Upper lobe of left lung (tissue), 6 donors: Measurements from ENCODE around the gene UXT. TPM values are rescaled to one million over a fixed set of nuclear protein-coding genes. Genes with fewer than 3 reads are reported as not detected.

Experiments
- ATAC-seq, 2 donors: fragments of 200-7000 bp; cut with Tn5 transposase; one replicate each; pipeline ENCODE4 v1.9.1; 2022; ENCODE audit warnings: mild to moderate bottlenecking in 2 of 2, moderate library complexity in 2 of 2; ENCODE audit not compliant: low FRiP score in 2 of 2
- DNase-seq, 2 donors: peaks; one replicate each; pipeline ENCODE4 v3.0.0-alpha.2; 2019 to 2020
- H3K27ac ChIP-seq, 4 donors: fragments of 200-600 bp; sonication (generic); one replicate each; pipeline ENCODE4 v1.5.1; 2016 to 2019
- H3K27me3 ChIP-seq, 4 donors: fragments of 200-600 bp; sonication (generic); one replicate each; pipeline ENCODE4 v1.5.1; 2017 to 2019
- H3K36me3 ChIP-seq, 4 donors: fragments of 200-600 bp; sonication (generic); one replicate each; pipeline ENCODE4 v1.5.1; 2016 to 2019
- H3K4me1 ChIP-seq, 4 donors: fragments of 200-600 bp; sonication (generic); one replicate each; pipeline ENCODE4 v1.5.1; 2018 to 2019
- H3K4me3 ChIP-seq, 4 donors: fragments of 200-600 bp; sonication (generic); one replicate each; pipeline ENCODE4 v1.5.1; 2017 to 2019; ENCODE audit warnings: mild to moderate bottlenecking in 2 of 4, moderate library complexity in 1 of 4
- H3K9me3 ChIP-seq, 4 donors: fragments of 200-600 bp; sonication (generic); one replicate each; pipeline ENCODE4 v1.5.1; 2018 to 2019
- EP300 ChIP-seq, 4 donors: sonication (generic); formaldehyde crosslinking; IDR thresholded peaks; one replicate each; pipeline ENCODE4 v1.5.1; 2017; ENCODE audit warnings: antibody characterized with exemption in 4 of 4, control low read depth in 2 of 4
- POLR2A ChIP-seq, 4 donors: fragments of 450-650 bp; IDR thresholded peaks; one replicate each; pipeline ENCODE4 v1.5.1; 2016 to 2017; ENCODE audit warnings: antibody characterized with exemption in 4 of 4, mild to moderate bottlenecking in 2 of 4
- POLR2AphosphoS5 ChIP-seq, 2 donors: sonication (generic); formaldehyde crosslinking; IDR thresholded peaks; one replicate each; pipeline ENCODE4 v1.5.1; 2017; ENCODE audit warnings: antibody characterized with exemption in 2 of 2
- WGBS, 2 donors: methylation state at CpG; one replicate each; pipeline ENCODE4 v1.1.5; 2017 to 2018; 5-methylcytosine and 5-hydroxymethylcytosine counted together
- total RNA-seq, 6 donors: library from RNA; depleted of rRNA in 4 of 6; stranded (reverse); fragments of >200 nt in 4 of 6; gene quantifications; one replicate each; pipeline versions ENCODE4 v1.1.0 to v1.2.1, GENCODE V29; 2016 to 2021
- TF ChIP-seq, protein P1 (sequence below), 6 experiments: fragments of 450-650 bp in 4 of 6; fragments of 200-600 bp in 2 of 6; sonication (generic) in 2 of 6; IDR thresholded peaks; one replicate each; pipeline ENCODE4 v1.5.1; 2016 to 2019; ENCODE audit warnings: antibody characterized with exemption in 6 of 6
- donor health status: DM: no; HTN: no; CAD: no; lungs with moderate emphysema.
- donor health status: DM: no; HTN: yes; CAD: no; lungs with severe emphysema.

Gene UXT
- total RNA-seq, 6 donors from 2014 or later, result 23.0 to 90.6 (median 75.2) TPM

DNA sequence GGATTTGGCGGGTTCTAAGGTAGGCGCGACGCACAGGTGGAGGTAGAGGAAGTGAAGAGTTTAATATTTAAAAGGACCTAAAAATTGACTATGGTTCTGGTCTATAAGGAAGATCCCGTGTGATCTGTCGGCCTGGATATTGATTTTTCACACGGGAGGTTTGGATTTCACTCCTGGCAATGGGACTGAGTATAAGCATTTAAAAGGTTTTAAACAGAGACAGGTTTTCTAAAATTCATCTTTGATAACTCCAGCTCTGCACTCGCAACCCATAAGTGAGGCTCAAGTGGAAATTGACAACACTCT lies 394 bp upstream of the UXT start:
- WGBS, 2 donors, result 19 to 48% methylated on average over 8 of the region's 8 CpGs
- H3K4me1 ChIP-seq, result no peaks in the 10 kb centered on the region
- H3K27me3 ChIP-seq, result no peaks in the 10 kb centered on the region
- TF ChIP-seq POLR2AphosphoS5 (IDR thresholded peaks at IDR 0.05) (no peak), POLR2A (IDR thresholded peaks at IDR 0.05) (no peak), EP300 (IDR thresholded peaks at IDR 0.05) (no peak)
- TF ChIP-seq, protein P1, sequence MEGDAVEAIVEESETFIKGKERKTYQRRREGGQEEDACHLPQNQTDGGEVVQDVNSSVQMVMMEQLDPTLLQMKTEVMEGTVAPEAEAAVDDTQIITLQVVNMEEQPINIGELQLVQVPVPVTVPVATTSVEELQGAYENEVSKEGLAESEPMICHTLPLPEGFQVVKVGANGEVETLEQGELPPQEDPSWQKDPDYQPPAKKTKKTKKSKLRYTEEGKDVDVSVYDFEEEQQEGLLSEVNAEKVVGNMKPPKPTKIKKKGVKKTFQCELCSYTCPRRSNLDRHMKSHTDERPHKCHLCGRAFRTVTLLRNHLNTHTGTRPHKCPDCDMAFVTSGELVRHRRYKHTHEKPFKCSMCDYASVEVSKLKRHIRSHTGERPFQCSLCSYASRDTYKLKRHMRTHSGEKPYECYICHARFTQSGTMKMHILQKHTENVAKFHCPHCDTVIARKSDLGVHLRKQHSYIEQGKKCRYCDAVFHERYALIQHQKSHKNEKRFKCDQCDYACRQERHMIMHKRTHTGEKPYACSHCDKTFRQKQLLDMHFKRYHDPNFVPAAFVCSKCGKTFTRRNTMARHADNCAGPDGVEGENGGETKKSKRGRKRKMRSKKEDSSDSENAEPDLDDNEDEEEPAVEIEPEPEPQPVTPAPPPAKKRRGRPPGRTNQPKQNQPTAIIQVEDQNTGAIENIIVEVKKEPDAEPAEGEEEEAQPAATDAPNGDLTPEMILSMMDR (IDR thresholded peaks at IDR 0.05), result no peak
- peak overlapping the region; percentile 92 to 99 (median 96) for H3K27ac ChIP-seq
- H3K9me3 ChIP-seq, result no peaks in the 10 kb centered on the region
- no peak for DNase-seq
- H3K4me3 ChIP-seq, result peak overlapping the region in 3 of 4 donors; percentile 58 to 62 (median 59)
- ATAC-seq, result no peak
- peaks cover 0 to 28% (median 6%) of the 10 kb centered on the region in 4 donors for H3K36me3 ChIP-seq

DNA sequence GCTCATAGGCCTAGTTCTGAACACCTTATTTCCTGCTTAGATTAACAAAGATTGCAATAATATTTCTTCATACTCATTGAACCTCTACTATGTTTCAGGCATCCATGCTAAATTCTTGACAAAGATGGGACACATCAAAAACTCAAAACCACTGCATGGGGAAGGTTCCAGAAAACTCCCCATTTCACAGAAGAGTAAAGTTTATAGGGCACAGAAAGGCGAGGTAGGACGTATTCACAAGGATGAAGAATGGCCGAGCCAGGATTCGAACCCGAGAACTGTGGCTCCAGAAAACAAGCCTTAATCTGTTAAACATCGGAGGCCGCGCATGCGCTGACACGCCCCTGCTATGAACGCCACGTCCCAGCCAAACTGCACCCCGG lies 688 bp downstream of the UXT start:
- WGBS, 2 donors, result 0 to 53% methylated on average over 2 to 13 of the region's 13 CpGs
- peaks cover 0 to 30% (median 6%) of the 10 kb centered on the region in 4 donors for H3K36me3 ChIP-seq

DNA sequence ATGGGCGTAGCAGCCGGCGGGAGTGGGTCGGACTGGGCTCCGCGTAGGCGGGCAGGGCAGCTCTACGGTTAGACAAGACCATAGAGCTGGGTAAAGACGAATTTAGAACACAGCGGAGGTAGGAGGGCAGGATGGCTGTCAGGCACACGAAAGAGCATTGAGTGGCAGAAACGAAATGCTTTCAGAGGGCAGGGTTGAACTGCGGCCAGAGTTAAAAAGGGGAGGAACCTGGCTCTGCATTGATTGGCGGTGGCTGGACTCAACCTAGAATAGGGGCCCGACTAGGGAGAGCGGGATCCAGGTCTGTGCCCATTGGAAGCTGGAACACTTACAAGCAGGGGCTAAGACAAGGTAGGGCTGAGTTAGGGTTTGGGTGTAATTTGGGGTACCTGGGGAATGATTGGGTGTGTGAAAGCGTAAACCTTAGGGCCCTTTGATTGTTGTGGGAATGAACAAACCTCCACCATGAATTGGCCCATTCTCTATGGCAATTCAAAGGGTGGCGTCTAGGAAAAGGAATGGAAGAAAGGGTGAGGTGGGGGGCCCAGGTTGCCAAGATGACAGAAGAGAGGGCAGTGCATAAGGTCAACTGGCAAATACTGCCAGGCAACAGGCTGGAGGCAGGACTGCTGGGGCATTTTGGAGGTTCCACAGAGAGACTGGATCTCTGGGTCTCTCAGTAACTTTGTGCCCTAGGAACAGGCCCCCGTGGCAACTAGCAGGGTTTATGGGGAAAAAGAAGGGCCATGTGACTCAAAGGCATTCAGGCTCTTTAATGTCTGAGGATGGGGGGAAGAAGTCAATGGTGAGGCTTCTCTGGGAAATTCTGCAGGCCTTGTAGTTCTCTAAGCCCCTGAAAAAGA lies 7.7 kb downstream of the UXT start:
- Histone ChIP-seq H3K4me1 (peaks cover 0 to 24% (median 8%) of the 10 kb centered on the region in 4 donors), H3K9me3 (peaks cover 0 to 4% (median 0%) of the 10 kb centered on the region in 4 donors), H3K27me3 (no peaks in the 10 kb centered on the region), H3K36me3 (peaks cover 0 to 18% (median 2%) of the 10 kb centered on the region in 4 donors), H3K27ac (peak overlapping the region; percentile 81 to 89 (median 88)), H3K4me3 (peak overlapping the region; percentile 18 to 81 (median 72))
- no peak for DNase-seq
- 32 to 36% methylated on average over 9 to 19 of the region's 19 CpGs for WGBS, 2 donors
- peak in 1 of 2 donors; percentile 20 for TF ChIP-seq POLR2AphosphoS5 (IDR thresholded peaks at IDR 0.05)
- TF ChIP-seq POLR2A (IDR thresholded peaks at IDR 0.05), result no peak
- TF ChIP-seq EP300 (IDR thresholded peaks at IDR 0.05), result no peak
- peak in 1 of 2 donors; percentile 3 for ATAC-seq

More for the DNA sequence above, 688 bp downstream of the UXT start:
- TF ChIP-seq, protein P1 (IDR thresholded peaks at IDR 0.05), result no peak
- TF ChIP-seq EP300 (IDR thresholded peaks at IDR 0.05), result no peak
- TF ChIP-seq POLR2A (IDR thresholded peaks at IDR 0.05), result no peak
- TF ChIP-seq POLR2AphosphoS5 (IDR thresholded peaks at IDR 0.05), result no peak
- H3K4me3 ChIP-seq, result peak overlapping the region in 3 of 4 donors; percentile 58 to 62 (median 59)
- H3K27ac ChIP-seq, result peak overlapping the region; percentile 92 to 99 (median 96)
- no peaks in the 10 kb centered on the region for H3K4me1 ChIP-seq
- H3K9me3 ChIP-seq, result no peaks in the 10 kb centered on the region
- H3K27me3 ChIP-seq, result no peaks in the 10 kb centered on the region
- DNase-seq (no peak), ATAC-seq (no peak)

DNA sequence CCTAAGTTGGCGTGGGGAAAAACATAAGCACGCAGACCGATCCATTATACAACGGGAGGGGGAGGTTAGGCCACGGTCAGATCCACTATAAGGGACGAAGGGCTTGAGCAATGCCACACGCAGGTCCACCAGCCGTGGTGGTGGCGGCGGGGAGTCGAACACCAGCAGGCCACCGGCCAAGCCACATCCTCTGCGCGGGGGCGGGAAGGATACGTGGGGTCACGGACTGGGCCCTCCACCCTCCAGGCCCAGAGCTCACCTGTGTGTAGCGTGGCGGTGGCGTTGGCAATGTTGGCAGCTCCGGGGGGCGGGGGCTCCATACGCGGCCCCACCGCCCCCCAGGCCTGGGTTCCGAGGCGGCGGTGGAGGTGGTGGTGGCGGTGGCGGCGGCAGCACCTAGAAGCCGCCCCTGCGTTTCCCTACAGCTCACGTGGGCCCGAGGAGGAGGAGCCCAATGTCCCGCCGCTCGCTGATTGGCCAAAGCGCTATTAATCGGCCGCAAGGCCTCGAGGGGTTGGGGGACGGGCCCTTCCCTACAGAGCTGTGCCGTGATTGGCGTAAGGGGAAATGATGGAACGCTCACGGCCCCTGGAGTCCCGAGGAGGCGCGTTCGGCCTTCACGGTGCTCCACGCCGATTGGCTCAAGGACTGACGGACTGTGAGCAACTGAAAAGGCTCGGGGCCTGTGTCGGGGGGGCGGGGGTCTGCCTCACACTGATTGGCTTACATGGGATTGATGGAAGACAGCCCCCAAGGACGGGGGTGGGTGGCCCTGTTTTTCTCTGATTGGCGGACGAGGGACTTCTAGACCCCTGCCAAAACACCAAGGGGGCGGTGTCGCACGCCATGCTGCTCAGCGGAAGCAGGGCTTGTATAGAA lies 8.6 kb downstream of the UXT start, which contains the start of gene ELK1:
ELK1 (minus strand) TSS at position 400 of the 879 bp plus-strand sequence. CDS start 9,122 bp downstream, outside the sequence.
- Histone ChIP-seq H3K27ac (peak within 1 kb of the TSS; percentile 81 to 89 (median 88)), H3K4me1 (peaks cover 0 to 24% (median 8%) of the 10 kb centered on the region in 4 donors), H3K27me3 (no peaks in the 10 kb centered on the region), H3K4me3 (peak within 1 kb of the TSS; percentile 57 to 81 (median 72)), H3K36me3 (peaks cover 0 to 11% (median 2%) of the 10 kb centered on the region in 4 donors), H3K9me3 (peaks cover 0 to 4% (median 0%) of the 10 kb centered on the region in 4 donors)
- WGBS, 2 donors, result 48% methylated on average over 64 of the region's 65 CpGs; no CpG with 5 or more reads in 1 of the 2 donors
- ATAC-seq (peak; percentile 97 to 98), DNase-seq (peak; percentile 94 to 97)
- TF ChIP-seq POLR2A (IDR thresholded peaks at IDR 0.05) (peak in 3 of 4 donors; percentile 32 to 67 (median 34)), POLR2AphosphoS5 (IDR thresholded peaks at IDR 0.05) (peak; percentile 38 to 48)
- TF ChIP-seq, protein P1 (IDR thresholded peaks at IDR 0.05), result no peak
